Superior temporal gyrus (tissue), 1 donor: ENCODE data around the gene COX7A1.
"Not testable (repeated sequence)": the region's sequence is repeated elsewhere in the genome, so short reads cannot be mapped to it uniquely, and the experiment has no call there.

ENCODE experiments used
- DNase-seq: peaks from one replicate; pipeline ENCODE4 v3.0.0-alpha.2; 2016; ENCODE audit errors: extremely low spot score

COX7A1 gene

DNA sequence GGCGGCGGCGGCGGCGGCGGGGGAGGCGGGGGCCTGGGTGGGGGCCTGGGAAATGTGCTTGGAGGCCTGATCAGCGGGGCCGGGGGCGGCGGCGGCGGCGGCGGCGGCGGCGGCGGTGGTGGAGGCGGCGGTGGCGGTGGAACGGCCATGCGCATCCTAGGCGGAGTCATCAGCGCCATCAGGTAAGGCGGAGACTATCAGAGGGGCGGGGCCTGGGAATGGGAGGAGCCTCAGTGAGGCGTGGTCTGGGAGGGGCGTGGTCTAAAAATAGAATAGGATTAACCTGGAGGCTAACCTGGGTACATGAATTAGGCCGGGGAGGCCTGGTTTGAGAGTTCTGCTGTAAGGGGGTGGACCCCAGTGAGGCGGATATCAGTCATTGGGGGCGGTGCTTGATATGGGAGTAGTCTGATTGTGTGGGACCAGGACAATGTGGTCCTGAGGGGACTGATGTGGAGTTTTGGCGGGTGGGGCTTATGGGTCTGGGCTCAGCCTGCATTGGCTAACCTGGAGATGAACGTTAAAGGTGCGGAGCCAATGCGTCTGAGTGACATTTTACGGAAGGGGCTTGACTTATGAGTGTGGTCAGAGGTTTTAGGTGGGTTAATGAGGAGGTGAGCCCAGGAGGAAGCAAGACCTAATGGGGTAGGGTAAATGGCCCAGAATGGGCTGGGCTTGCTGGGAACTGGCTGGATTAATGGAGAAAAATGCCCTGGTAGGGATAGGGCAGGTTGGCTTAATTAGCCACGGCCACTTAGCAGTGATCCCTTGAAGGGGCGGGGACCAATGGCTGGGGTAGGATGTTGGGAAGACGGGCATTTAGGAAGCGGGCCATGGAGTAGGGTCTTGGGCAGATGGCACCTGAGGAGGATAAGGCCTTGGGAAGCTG, 11.0 kb downstream of the COX7A1 start:
- peak; percentile 67 for DNase-seq

DNA sequence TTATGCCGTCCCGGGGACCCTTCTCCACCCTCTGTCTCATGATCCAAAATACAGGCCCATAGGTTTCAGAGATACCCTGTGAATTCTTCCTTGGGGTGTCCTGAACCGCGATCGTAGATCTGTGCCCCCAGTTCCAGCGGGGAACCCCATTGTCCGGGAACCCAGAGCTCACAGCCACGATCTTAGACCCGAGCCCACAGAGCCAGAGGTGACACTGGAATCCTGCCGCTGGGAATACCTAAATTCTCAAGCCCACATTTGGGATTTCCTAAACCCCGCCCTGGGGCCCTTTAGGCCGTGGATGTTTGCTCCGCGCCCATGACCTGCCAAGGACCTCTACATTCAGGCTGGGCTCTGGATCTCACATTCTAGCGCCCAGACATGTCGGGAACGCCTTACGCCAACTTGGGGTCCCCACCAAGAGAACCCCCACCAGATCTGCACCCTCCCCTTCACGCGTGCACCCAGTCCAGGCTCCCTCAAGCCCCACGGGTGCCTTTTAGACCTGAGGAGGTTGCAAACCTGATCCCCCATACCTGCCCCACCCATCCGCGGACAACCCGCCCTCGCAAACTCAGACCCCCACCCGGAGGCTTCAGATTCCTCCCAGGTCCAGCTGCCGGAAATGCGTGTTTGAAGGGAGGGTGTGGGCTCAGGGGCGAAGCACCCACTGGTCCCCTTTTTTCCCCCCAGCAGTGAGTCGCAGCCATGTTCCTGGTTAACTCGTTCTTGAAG, 11.8 kb downstream of the COX7A1 start:
- DNase-seq: peak; percentile 46

DNA sequence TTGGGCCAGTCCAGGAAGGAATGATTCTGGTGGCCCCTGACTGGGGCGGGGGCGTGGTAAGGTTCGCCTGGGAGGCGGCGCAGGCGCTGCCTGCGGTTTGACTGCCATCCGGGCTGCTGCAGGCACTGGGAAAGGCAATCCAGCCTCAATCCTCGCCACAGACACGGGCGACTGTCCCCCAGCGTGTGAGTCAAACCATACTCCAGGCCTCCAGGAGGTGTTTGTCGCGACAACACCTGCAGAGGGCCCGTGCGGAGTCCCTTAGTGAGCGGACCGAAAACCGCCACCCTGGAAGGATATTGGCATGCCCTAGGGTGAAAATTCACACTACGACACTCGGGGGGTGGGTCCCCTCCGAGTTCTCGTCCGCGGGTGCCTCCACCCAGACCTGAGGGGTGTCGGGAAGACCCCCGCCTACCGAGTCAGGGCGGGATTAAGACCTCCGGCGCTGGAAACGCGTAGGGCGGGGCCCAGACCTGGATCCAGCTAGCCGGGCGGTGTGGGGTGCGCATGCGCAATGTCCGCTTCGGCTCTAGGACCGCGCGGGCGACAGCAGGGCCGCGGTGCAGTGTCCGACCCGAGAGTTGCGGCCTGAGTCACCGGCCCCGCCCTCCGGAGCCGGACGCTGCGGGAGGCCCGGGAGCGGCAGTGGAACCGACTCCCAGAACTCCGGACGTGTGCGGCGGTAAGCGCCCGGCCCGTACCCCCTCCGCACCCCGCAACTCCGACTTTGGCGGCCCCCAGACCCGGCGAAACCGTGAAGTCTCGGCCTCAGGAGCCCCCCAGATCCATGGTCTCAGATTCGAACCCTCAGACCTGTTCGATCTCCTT, 12.6 kb downstream of the COX7A1 start, which contains the start of gene CAPNS1:
Gene CAPNS1, plus strand, starts transcription at position 594 of the 831 bp plus-strand sequence. CDS start 946 bp downstream, outside the sequence.
- DNase-seq: peak; percentile 98

DNA sequence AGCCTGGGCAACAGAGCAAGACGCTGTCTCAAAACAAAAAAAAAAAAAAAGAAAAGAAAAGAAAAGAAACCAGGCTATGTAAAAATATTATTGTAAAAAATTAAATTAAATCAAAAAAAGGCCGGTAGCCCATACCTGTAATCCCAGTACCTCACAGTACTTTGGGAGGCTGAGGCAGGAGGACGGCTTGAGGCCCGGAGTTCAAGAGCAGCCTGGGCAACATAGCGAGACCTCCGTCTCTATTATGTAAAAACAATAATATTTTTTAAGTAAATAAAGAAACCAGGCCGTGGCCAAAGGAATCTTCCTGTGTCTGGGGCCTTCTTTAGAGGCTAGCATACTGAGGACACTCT, 13.2 kb downstream of the COX7A1 start:
- DNase-seq: no peak

DNA sequence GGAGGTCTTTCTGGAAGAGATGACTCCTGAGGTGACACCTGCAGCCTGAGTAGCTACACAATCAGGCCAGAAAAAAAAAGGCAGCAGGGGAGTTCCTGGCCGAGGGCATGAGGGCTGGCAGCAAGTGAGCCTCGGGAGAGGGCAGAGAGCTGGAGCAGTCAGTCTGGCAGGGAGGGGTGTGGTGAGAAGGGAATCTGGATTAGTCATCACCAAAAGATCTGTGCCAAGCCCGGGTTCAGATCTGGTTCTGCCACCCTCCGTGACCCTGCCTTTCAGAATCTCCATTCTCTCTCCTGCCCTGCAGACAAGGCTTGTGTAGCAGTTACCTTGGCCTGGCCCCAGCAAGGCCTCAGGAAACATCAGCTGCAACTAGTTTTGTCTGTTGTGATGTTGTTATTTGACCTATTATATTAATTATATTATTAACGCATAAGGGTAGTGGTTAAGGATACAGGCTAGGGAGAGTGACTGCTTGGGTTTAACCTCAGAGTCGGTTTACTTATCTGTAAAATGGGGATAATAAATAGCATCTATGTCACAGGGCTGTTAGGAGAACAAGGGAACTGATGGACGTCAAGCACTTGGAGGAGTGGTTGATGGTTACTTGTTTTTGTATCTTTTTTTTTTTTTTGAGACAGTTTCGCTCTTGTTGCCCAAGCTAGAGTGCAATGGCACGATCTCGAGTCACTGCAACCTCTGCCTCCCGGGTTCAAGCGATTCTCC, 15.1 kb downstream of the COX7A1 start:
- DNase-seq: no peak

DNA sequence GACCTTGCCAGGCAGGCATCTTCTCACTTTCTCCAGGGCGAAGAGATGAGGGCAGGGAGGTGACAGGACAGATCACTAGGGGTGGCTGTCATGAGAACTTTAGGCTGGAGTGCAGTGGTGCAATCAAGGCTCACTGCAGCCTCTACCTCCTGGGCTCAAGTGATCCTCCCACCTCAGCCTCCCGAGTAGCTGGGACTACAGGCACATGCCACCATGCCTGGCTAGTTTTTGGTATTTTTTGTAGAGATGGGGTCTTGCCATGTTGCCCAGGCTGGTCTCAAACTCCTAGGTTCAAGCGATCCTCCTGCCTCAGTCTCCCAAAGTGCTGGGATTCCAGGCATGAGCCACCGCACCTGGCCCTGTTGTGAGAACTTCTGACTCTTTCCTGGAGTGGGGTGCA, 17.4 kb downstream of the COX7A1 start:
- DNase-seq: not testable (repeated sequence)

DNA sequence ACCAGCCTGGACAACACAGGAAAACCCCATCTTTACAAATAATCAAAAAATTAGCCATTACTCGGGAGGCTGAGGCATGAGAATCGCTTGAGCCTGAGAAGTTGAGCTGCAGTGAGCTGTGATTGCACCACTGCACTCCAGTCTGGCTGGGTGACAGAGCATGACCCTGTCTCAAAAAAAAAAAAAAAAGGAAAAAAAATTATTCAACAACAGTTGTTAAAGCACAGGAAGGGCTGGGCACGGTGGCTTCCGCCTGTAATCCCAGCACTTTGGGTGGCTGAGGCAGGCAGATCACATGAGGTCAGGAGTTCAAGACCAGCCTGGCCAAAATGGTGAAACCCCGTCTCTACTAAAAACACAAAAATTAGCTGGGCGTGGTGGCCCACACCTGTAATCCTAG, 21.0 kb downstream of the COX7A1 start:
- not testable (repeated sequence) for DNase-seq

DNA sequence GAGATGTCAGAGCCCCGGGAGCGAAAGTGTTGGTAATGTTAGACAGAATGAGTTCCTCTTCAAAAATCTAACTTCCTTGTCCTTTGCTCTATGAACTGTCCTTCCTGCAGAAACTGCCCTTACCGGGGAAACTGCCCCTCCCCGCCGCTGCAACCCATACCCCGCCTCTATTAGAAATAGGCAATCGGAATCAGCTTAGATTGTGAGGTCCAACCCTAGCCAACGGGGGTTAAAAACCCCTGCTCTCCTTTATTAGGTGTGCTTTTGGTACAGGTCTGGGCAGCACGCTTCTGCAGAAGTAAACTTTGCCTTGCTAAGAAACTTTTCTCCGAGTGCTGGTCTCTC, 23.9 kb downstream of the COX7A1 start:
- DNase-seq: no peak

DNA sequence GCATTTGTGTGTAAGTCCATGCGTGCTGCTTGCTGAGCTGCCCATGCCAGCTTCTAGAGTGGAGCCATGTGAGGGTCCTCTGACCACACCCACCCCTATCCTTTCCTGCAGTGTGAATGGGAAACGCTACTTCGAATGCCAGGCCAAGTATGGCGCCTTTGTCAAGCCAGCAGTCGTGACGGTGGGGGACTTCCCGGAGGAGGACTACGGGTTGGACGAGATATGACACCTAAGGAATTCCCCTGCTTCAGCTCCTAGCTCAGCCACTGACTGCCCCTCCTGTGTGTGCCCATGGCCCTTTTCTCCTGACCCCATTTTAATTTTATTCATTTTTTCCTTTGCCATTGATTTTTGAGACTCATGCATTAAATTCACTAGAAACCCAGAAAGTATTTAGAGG, 26.7 kb downstream of the COX7A1 start:
- no peak for DNase-seq

DNA sequence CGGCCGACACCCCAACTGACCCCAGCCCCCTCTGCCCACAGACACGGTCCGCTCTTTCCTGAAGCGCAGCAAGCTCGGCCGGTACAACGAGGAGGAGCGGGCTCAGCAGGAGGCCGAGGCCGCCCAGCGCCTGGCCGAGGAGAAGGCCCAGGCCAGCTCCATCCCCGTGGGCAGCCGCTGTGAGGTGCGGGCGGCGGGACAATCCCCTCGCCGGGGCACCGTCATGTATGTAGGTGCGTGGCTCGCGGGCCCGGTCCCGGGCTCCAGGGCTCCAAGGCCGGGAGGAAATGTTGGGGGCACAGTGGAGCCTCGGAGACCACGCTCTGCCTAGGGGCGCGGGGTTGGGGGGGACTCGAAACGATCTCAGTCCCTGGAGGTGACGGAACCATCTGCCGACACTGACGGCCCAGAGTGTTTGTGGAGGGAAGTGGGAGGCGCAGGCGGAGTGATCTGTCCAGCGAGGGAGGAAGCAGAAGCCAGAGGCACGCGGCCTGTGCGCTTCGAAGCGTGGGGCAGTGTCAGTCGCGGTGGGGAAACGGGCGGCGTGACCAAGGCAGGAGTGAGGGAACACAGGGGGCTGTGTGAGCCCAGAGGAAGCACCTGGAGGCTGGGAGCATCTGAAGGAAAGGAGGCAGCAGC, 30.6 kb downstream of the COX7A1 start:
- DNase-seq: no peak

DNA sequence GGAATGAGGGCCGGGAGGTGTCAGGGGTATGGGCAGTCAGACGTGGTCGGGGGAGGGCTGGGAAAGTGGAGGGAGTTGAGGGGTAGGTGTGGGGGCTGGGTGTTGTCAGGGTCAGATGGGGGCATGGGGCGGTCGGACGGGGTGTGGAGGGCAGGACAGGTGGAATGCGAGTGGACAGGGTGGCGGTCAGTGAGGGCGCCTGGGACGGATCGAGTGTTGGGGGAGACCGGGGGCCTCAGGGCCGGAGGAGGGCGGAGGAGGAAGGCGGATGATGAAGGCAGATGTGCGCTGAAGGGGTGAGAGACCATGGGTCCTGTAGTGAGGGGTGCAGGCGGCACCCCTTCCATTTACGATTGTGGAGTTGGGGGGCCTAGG, 31.3 kb downstream of the COX7A1 start:
- no peak for DNase-seq

DNA sequence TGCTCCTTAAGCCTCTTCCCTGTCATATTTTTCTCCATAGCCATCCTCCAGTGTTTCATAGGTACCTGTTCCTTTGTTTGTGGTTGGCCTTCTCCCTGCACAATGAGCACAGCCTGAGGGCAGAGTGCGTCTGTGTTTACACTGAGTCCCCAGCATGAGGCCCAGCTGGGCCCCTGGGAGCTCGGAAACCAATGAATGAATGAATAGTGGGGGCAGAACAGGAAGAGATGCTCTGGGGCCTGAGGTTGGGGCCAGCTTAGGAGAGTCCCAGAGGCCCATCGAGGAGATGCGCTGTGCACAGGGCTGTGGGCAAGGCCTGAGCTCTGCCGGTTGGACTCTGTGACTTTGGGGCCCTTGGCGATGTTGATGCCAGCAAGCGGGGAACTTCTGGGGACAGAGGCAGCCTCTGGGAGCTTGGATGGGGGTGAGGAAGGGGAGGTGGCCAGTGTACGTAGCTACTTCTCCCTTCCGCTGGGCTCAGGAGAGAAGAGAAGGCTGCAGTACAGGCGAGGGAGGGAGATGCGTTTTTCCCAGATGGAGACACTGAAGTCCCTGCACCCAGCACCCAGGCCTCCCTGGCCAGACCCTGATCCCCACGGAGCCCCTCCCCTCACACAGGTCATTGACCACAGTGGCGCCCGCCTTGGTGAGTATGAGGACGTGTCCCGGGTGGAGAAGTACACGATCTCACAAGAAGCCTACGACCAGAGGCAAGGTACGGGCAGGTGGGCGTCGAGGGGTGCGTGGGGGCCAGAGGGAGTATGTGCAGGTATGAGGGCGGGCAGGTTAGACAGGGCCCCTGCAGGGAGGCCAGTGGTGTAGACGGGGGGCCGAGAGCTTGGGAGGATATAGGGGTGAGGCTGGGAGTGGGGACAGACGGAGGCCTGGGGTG, 31.9 kb downstream of the COX7A1 start:
- DNase-seq: no peak

DNA sequence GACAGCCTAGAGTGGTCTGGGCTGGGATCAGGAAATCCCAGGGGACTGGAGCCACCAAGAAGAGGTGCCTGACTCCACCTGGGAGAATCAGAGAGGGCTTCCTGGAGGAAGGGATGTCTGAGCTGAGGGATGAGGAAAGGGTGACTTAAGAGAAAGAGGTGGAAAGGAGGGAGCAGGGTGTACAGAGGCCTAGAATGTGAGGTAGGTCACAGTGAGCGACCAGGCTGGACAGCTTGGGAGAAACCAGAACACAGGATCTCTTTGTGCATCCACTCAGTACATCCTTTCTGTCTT, 36.0 kb downstream of the COX7A1 start:
- DNase-seq: no peak

DNA sequence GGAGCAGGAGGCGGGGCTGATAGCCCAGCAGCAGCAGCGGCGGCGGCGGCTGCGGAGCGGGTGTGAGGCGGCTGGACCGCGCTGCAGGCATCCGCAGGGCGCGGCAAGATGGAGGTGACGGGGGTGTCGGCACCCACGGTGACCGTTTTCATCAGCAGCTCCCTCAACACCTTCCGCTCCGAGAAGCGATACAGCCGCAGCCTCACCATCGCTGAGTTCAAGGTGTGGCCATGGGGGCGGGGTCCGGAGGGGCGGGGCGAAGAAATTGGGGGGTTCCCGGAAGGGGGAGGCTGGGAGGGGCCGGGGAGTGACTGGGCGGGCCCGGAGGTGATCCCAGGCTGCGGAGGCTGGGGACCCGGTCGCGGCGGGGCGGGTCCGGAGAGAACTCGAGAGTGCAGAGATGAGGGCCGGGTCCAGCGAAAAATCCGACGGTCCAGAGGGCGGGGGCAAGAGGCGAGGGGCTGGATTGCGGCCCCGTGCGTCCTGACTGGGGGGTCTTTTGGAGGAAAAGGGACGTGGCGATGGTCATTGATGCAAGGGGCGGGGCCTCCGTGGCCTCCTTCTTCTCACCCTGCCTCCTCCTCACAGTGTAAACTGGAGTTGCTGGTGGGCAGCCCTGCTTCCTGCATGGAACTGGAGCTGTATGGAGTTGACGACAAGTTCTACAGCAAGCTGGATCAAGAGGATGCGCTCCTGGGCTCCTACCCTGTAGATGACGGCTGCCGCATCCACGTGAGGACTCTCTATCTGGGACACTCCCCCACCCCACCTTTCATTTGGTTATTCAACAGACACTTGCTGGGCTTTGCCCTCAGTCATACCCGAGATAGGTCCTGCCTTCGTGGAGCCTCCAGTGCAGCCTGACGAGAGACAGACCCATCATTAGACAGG, 36.5 kb downstream of the COX7A1 start, which contains the start of gene TBCB:
Gene TBCB, plus strand, starts transcription at position 16 of the 891 bp plus-strand sequence. Its CDS starts 93 bp downstream, at position 109.
- DNase-seq: no peak

DNA sequence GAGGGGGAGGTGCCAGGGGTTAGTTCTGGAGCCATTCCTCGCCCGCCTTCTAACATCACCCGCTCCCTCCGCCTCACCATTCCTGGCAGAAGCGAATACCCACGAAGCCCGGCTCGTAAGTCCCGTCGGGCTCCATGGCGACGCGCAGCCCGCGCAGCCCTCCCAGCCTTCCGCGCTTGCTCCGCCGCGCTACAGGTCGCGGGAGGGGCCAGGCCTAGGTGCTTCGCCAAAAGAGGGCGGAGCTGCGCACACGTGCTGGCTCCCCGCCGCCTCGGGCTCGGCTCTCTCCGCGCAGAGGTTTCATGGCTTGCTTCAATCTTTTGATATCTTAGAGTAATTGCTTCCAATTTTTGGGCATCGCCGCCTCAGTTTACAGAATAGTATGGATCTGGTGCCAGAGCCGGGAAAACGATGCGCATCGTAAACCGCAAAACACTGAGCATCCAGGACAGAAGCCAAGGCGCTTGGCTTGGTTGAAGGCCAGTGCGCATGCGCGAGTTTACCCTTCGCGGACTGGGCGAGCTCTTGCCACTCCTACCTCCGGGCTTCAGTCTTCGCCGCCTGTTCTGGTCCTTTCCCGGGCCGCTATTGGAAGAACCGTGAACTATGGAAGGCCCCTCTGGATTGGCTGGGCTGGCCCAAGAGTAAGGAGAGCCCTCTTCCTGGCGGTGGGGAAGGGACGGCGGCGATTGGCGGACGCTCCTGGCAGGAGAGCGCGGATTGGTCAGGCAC, 37.4 kb downstream of the COX7A1 start, which contains the start of gene POLR2I:
Gene POLR2I, minus strand, starts transcription at position 155 of the 732 bp plus-strand sequence. Its CDS starts 19 bp downstream, at position 136.
- peak; percentile 100 for DNase-seq

DNA sequence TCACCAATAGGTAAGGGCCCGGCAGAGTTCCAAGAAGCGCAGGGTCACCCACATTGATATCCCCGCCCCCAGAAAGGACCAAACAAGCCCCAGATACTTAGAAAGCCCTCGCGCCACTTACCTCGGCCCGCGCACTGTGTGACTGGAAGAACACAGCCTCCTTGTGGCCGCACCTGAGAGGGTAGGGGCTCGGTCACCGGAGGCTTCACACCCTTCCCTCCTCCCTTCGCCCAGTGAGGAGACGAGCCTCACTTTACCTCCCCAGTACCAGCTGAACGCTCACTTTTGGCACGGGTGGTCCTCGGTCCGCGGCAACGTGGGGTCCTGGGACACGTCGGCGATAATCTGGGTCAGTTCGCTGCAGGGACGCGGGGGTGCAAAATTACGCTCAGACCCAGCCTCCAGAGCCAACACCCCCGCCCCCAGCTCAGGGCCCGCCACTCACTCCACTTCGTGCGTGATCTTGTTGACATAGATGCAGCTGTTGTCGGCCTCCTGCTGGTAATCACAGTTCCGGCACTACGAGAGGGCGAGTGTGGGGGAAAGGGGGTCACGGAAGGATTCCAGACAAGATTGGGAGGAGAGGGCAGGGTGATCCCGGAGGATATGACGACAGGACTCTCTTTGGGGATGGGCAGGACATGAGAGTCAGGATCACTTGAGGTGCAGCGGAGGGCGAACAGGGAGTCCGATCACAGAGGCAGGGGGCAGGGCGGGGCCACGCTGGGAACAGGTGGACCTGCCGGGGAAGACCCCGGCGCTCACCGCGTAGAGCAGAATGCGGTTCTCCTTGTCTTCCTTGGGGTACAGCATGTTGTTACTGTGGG, 38.1 kb downstream of the COX7A1 start:
- DNase-seq: no peak

DNA sequence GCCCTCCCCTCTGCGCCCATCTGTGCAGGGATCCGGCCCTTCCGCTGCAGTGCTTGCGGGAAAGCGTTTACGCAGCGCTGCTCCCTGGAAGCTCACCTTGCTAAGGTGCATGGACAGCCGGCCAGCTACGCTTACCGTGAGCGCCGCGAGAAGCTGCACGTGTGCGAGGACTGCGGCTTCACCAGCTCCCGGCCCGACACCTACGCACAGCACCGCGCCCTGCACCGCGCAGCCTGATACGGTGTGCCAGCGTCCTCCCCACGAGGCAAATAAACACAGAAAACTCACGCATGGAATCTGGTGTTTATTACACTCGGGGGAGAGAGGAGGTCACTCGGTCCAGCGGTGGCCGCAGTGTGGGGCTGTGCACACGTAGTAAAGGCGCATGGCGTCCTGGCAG, 38.8 kb downstream of the COX7A1 start:
- DNase-seq: no peak
